Erythroblast (primary cell): ENCODE data around the gene RBP3.

Experiments used
- GATA1 ChIP-seq: IDR thresholded peaks from 2 replicates; pipeline ENCODE4 v1.6.1; 2011; ENCODE audit warnings: low read depth, mild to moderate bottlenecking, control low read depth, low read length, moderate library complexity
- POLR2A ChIP-seq: IDR thresholded peaks from 2 replicates; pipeline ENCODE4 v1.6.1; 2011; ENCODE audit warnings: mild to moderate bottlenecking, low read length

- no peak for TF ChIP-seq POLR2A
- no peak for TF ChIP-seq GATA1
These were observed 52.1 kb downstream of the RBP3 start for GRCh38 chr10:47400251-47400650.
